T-helper 2 cell treated with Interferon-gamma antibody and Interleukin-4, amounts not matched to agents 5 μg/mL and 100 μg/mL, for 36 hours (primary cell): ENCODE data around the gene NF1.
"Not testable (repeated sequence)": the region's sequence is repeated elsewhere in the genome, so short reads cannot be mapped to it uniquely, and the experiment has no call there.

Source experiments
- DNase-seq: peaks from one replicate; pipeline ENCODE4 v3.0.0; 2021; ENCODE audit warnings: low spot score
- H3K27ac Mint-ChIP-seq: one replicate; pipeline ENCODE4 v1.8.0; 2021; ENCODE audit warnings: mild to moderate bottlenecking, mixed read lengths
- H3K27me3 Mint-ChIP-seq: one replicate; pipeline ENCODE4 v1.8.0; 2021; ENCODE audit warnings: low read depth, mixed read lengths
- H3K36me3 Mint-ChIP-seq: one replicate; pipeline ENCODE4 v1.8.0; 2021; ENCODE audit warnings: low read depth, mixed read lengths
- H3K4me1 Mint-ChIP-seq: one replicate; pipeline ENCODE4 v1.8.0; 2021; ENCODE audit warnings: low read depth, mixed read lengths
- H3K4me3 Mint-ChIP-seq: one replicate; pipeline ENCODE4 v1.8.0; 2022; ENCODE audit warnings: mild to moderate bottlenecking, moderate library complexity, mixed read lengths
- H3K9me3 Mint-ChIP-seq: one replicate; pipeline ENCODE4 v1.8.0; 2021; ENCODE audit warnings: mixed read lengths

Gene NF1

DNA sequence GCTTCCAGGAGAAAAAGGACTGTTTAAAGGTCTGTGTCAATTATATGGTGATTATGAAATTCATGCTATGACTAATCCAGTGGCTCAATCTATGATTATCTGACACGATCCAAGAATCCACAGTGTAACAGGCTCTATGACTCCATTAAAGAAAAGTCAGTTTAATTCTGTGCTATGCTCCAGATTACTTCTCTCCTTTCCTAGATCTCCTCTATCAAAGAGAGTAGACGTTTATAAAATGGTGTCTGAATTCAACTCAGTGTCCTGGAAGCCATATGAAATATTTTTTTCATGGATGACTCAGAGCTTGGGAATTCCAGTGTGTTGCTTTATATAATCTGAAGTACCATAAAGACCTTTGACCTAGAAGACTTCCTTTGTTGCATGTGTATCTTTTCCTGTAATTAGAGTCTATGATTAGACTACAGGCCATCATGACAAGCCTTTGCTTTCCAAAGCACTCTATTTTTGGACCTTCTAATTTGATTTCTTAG lies 27.0 kb upstream of the NF1 start:
- Mint-ChIP-seq H3K4me3 (no peak overlapping the region), H3K9me3 (no peaks in the 10 kb centered on the region), H3K27ac (no peak overlapping the region), H3K4me1 (peaks cover 1% of the 10 kb centered on the region), H3K36me3 (no peaks in the 10 kb centered on the region), H3K27me3 (peaks cover 12% of the 10 kb centered on the region)
- no peak for DNase-seq

DNA sequence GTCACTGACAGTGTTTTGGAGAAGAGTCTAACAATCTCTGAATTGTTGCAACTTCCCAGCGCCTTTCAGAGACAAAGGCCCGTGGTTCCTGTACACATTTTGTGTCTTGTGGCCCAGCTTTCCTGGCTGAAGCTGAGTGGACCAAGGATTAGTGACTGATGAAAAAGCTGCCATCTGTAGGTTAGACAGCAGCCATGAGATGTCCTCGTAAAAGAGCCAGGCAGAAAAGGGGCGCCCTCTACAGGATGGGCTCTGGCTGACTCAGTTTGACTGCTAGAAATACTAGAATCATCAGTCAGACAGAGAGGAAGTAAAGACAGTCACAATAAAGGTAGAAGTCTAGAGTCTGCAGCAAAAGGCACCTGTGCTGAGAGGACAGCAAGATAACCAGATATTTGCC lies 26.5 kb upstream of the NF1 start:
- Mint-ChIP-seq H3K4me1 (peaks cover 1% of the 10 kb centered on the region), H3K4me3 (no peak overlapping the region), H3K27ac (no peak overlapping the region), H3K27me3 (peaks cover 12% of the 10 kb centered on the region), H3K36me3 (no peaks in the 10 kb centered on the region), H3K9me3 (no peaks in the 10 kb centered on the region)
- peak; percentile 35 for DNase-seq

DNA sequence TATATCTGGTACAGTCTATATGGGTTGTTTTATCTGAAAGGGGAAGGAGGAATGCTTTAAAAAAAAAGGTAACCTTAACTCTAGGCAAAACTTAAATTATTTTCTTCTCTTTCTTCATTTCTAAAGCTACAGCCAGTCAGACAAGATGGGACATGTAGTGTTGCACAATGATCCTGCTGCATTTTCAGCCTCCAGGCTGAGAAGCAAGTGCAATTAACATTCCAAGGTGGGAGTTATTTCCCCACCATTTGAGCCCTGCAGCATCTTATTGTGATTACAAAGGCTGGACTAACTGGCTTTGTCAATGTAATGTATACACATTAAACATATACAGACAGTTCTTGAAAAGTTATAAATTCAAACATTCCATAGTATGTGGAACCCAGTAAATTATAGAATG lies 22.6 kb upstream of the NF1 start:
- Mint-ChIP-seq H3K9me3 (no peaks in the 10 kb centered on the region), H3K27ac (no peak overlapping the region), H3K36me3 (no peaks in the 10 kb centered on the region), H3K27me3 (peaks cover 4% of the 10 kb centered on the region), H3K4me1 (peaks cover 1% of the 10 kb centered on the region), H3K4me3 (no peak overlapping the region)
- no peak for DNase-seq

DNA sequence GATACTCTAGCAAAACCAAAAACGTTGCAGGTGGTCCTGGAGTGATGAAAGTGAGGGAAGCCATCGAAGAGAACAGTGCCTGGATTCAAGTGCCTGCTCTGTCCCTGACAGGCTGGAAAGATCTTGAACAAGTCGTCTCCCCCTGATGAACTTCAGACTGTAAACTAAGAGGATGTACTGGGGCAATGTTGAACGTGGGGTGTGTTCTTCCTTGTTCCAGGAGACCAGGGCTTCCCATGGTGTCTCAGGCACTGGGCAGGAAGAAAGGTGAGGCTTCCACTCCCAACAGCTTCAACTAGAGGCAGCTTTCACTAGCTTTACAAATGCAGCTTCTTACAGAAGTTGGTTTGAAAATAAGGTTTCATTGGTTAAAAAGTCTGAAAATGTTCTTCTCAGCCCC lies 21.4 kb upstream of the NF1 start:
- H3K36me3 Mint-ChIP-seq, result no peaks in the 10 kb centered on the region
- H3K4me1 Mint-ChIP-seq, result peaks cover 1% of the 10 kb centered on the region
- no peaks in the 10 kb centered on the region for H3K9me3 Mint-ChIP-seq
- peaks cover 4% of the 10 kb centered on the region for H3K27me3 Mint-ChIP-seq
- H3K4me3 Mint-ChIP-seq, result no peak overlapping the region
- H3K27ac Mint-ChIP-seq, result no peak overlapping the region
- no peak for DNase-seq

DNA sequence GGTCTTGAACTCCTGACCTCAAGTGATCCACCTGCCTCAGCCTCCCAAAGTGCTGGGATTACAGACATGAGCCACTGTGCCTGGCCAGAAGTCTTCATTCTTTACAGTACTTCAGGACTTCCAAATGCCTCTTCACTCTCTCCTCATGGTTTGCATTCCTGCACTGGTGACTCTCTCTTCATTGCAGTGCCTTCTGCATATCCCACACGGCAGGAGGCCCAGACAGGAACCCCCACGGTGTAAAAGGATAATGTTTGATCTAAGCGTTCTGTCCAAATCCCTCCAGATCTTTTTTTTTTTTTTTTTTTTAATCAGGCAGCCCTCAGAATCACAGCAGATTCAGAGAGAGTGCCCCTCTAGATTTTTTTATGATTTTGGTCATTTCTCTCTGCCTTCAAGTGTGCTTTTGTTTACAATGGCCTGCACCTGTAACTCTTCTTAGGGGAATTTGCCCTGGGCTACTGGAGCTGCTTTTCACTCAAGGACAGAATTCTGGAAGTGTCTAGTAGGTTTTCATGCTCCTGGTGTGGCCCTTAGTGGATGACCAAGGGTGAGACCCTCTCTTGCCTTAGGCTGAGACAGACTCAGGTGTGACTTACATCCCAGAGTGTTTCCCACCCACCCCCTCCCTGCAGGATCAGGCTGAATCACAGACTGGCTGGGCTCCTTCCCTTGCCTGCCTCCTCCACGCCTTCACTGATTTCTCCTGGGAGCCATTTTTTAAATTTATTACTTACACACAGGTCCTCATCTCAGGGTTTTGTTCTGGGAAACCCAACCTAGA lies 19.8 kb upstream of the NF1 start:
- no peak overlapping the region for H3K27ac Mint-ChIP-seq
- H3K4me3 Mint-ChIP-seq, result no peak overlapping the region
- no peaks in the 10 kb centered on the region for H3K9me3 Mint-ChIP-seq
- peaks cover 4% of the 10 kb centered on the region for H3K27me3 Mint-ChIP-seq
- DNase-seq, result no peak
- no peaks in the 10 kb centered on the region for H3K4me1 Mint-ChIP-seq
- H3K36me3 Mint-ChIP-seq, result no peaks in the 10 kb centered on the region

DNA sequence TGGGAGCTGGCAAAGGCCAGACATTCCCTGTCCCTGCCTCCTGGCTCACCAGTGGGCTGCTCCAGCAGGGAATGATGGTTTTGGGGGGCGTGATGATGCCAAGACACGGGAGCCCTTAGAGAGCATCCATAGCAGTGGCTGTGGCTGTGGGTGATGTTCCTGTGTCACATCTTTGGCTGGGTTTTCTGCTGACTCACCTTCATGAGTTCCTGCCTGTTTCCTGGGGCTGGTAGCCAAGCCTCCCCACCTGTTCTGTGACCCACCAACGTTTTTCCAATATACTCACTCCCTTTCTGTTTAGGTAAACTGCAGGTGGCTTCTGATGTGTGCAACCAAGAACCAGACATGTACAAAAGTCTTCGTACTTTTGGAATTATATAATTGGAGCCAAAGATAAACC lies 16.5 kb upstream of the NF1 start:
- H3K4me3 Mint-ChIP-seq, result no peak overlapping the region
- no peak overlapping the region for H3K27ac Mint-ChIP-seq
- no peaks in the 10 kb centered on the region for H3K9me3 Mint-ChIP-seq
- no peaks in the 10 kb centered on the region for H3K4me1 Mint-ChIP-seq
- DNase-seq, result no peak
- H3K27me3 Mint-ChIP-seq, result no peaks in the 10 kb centered on the region
- no peaks in the 10 kb centered on the region for H3K36me3 Mint-ChIP-seq

DNA sequence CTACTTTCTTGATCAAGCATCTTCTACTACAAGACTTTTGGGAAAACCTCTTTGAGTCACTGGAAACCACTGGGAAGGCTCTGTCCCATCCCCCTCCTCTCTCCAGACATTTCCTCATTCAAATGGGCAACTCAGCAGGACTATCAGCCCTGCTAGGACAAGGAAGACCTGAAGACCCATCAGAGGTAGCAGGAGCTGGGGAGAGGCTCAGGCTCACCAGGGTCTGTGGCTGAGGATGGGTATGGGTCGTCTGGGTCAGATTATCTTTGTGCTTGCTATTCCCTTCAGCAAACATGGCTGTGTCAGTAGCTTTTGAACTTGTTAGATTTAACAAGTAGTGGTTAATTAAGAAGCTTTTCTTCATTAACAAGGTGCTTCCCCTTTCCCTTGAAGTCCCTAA lies 15.0 kb upstream of the NF1 start:
- Mint-ChIP-seq H3K27me3 (no peaks in the 10 kb centered on the region), H3K9me3 (no peaks in the 10 kb centered on the region)

DNA sequence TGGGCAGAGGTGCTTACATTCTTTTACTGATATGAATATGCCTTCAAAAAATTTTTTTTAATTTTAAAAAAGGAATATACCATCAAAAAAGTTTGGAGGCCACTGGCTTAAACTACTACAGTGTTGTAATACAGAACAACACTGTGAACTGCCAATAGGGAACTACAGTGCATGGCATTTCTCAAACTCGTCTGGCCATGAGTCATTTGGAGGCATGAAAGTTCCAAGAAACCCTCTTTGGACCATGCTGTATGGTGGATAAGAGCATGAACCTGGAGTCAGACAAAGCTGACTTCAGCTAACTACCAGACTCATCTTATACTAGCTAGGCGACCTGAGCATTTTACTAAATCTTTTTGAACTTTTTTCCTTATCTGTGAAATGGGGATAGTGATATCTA lies 9.2 kb upstream of the NF1 start:
- Mint-ChIP-seq H3K27ac (no peak overlapping the region), H3K36me3 (no peaks in the 10 kb centered on the region), H3K4me3 (no peak overlapping the region), H3K9me3 (no peaks in the 10 kb centered on the region), H3K4me1 (no peaks in the 10 kb centered on the region), H3K27me3 (no peaks in the 10 kb centered on the region)
- DNase-seq, result no peak

More for the DNA sequence above, 15.0 kb upstream of the NF1 start:
- Mint-ChIP-seq H3K27ac (no peak overlapping the region), H3K4me1 (no peaks in the 10 kb centered on the region), H3K4me3 (no peak overlapping the region), H3K36me3 (no peaks in the 10 kb centered on the region)
- no peak for DNase-seq

DNA sequence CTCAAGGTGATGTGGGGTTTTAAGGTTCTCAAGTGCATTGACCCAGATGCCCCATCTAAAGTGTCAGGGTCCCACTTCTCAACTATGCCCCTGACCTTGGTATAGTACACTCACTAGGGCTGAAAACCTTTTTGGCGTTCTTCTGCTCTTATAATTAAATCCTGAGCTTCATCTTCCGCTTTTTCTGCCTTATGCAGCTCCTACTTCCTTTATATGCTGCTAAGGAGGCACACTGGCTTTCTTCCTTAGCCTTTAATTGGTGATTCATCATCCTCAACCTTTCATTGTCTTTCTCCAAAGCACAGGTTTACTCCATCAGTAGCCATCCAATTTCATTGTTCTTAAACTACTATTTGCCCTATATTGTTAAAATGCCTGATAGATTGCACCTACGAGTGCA lies 5.3 kb upstream of the NF1 start:
- no peak overlapping the region for H3K4me3 Mint-ChIP-seq
- no peaks in the 10 kb centered on the region for H3K27me3 Mint-ChIP-seq
- no peaks in the 10 kb centered on the region for H3K36me3 Mint-ChIP-seq
- no peak overlapping the region for H3K27ac Mint-ChIP-seq
- no peaks in the 10 kb centered on the region for H3K9me3 Mint-ChIP-seq
- H3K4me1 Mint-ChIP-seq, result no peaks in the 10 kb centered on the region
- DNase-seq, result no peak

DNA sequence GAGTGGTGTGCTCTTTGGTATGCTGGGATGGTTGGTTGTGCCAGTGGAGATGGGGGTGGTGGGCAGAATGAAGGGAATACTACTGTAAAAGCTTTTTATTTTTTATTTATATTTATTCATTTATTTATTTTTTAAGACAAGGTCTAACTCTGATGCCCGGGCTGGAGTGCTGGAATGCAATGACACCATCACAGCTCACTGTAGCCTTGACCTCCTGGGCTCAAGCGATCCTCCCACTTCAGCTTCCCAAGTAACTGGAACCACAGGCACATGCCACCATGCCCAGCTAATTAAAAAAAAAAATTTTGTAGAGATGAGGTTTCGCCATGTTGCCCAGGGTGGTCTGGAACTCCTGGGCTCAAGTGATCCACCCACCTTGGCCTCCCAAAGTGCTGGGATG lies 4.1 kb upstream of the NF1 start:
- H3K4me3 Mint-ChIP-seq, H3K4me1 Mint-ChIP-seq, H3K27ac Mint-ChIP-seq, H3K27me3 Mint-ChIP-seq, H3K9me3 Mint-ChIP-seq, DNase-seq, H3K36me3 Mint-ChIP-seq: not testable (repeated sequence)

DNA sequence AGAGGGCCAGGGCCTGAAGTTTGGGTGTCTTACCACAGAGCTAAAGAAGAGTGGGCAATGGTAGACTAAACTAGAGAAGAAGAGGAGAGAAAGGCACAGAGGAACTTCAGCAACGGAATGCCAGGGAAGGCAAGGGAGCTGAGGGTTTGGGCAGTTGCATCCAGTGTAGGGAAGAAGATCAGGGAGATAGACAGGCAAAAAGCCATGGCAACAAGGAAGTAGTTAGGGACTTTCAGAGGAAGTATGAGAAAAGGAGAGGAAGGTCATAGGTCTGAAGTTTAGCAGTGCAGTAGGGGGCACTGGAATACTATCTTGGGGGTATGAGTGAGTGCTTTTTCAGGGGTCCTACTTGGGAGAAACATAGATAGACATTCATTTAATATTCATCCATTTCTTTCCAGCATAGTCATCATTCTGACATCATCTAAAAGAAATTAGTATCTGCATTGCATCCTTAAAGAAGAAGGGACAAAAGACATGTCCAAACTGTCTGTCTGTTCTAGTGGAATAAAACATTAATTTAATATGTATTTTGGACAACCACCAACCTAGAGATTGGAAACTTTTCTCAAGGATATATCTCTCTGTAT lies 2.2 kb upstream of the NF1 start:
- Mint-ChIP-seq H3K27ac (no peak overlapping the region), H3K4me3 (peak overlapping the region; percentile 2), H3K9me3 (no peaks in the 10 kb centered on the region), H3K27me3 (no peaks in the 10 kb centered on the region), H3K4me1 (peaks cover 11% of the 10 kb centered on the region), H3K36me3 (no peaks in the 10 kb centered on the region)
- no peak for DNase-seq

DNA sequence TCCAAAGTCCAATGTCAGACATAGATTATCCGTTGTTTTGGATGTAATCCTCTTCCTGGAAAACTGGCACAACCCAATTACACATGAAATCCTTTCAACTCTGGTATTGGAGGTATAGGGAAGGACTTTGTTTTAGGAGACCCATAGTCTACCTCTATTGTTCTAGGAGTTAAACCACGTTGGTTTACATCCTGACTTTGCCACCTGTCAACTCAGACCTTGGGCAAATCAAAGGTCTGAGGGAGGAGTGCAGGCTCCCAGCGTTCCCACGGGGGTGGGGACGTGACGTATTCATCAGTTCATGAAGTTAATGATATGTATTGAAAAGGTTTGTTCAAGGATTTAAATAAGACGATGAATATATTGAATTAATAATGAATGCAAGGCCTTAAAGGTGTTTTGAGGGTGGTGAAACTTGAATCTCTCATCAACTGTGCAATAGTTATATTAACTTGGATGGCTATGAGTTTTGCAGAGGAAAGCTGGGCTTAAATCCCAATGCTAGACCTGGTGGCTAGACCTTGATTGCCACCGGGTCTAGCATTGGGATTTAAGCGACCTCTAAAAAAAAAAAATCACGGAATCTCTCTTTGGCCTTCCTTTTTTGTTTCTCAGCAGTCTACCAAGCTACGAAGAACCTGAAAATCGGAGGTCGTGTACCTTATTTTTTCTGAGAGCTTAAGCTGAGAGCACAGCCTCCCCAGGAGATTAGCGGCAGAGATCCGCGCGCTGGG lies 744 bp upstream of the NF1 start:
- Mint-ChIP-seq H3K9me3 (no peaks in the 10 kb centered on the region), H3K4me1 (peaks cover 12% of the 10 kb centered on the region), H3K27me3 (no peaks in the 10 kb centered on the region), H3K4me3 (peak overlapping the region; percentile 77), H3K27ac (peak overlapping the region; percentile 67), H3K36me3 (no peaks in the 10 kb centered on the region)
- no peak for DNase-seq

DNA sequence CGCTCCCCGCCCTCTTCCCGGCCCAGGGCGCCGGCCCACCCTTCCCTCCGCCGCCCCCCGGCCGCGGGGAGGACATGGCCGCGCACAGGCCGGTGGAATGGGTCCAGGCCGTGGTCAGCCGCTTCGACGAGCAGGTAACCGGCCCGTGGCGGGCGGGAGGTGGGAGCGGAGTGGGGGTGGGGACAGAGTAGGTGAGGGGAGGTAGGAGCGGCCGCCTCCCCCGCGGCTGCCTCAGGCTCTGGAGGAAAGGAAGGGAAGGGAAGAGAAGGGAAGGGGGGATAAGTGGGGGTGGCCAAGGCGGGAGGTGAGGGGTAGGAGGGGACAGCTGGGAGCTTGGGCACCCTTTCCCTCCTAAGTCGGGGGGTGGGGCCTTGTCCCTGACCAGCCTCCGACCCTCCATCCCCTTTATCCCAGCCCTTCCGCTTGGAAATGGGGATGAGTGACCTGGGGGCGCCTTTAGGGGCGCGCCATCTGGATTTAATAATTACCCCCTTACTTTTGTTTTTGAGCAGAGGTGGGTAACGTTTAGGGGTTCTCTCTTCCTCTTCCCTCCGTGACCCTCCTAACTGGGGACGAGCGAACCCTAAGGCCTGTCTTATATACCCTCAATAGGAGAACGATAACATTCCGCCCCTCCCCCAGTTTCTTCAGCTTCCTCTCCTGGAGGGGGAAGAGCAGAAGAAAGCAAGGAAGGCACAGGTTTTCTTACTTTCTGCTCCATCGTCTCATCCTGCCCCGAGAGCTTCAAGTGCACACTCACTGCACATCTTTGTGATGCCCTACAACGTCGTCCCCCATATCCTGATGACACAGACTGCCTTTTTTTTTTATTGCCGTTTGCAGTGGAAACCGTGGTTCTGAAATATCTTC lies 694 bp downstream of the NF1 start:
- peaks cover 16% of the 10 kb centered on the region for H3K4me1 Mint-ChIP-seq
- peak; percentile 21 for DNase-seq
- H3K36me3 Mint-ChIP-seq, result no peaks in the 10 kb centered on the region
- peak overlapping the region; percentile 91 for H3K27ac Mint-ChIP-seq
- H3K9me3 Mint-ChIP-seq, result no peaks in the 10 kb centered on the region
- no peaks in the 10 kb centered on the region for H3K27me3 Mint-ChIP-seq
- peak overlapping the region; percentile 97 for H3K4me3 Mint-ChIP-seq

DNA sequence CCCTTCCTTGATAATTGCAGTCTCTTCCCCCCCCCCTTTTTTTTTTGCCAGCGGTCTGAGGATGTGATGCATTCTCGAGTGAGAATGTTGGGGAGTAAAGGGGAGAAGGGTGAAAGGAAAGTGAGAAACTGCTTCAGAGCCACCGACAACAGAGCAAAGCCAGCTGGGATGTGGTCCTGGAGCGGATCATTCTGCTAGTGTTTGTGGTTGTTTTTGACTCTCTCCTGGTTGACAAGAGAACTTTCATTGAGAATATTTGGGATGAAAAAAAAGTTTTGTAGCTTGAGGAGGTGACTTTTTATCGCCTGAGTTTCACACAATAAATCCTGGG lies 1.3 kb downstream of the NF1 start:
- Mint-ChIP-seq H3K9me3 (no peaks in the 10 kb centered on the region), H3K27ac (peak overlapping the region; percentile 91), H3K36me3 (no peaks in the 10 kb centered on the region), H3K4me3 (peak overlapping the region; percentile 97), H3K4me1 (peaks cover 18% of the 10 kb centered on the region), H3K27me3 (no peaks in the 10 kb centered on the region)
- DNase-seq, result no peak
